ENCODE measurements around the gene RNF2.

Gene RNF2

DNA sequence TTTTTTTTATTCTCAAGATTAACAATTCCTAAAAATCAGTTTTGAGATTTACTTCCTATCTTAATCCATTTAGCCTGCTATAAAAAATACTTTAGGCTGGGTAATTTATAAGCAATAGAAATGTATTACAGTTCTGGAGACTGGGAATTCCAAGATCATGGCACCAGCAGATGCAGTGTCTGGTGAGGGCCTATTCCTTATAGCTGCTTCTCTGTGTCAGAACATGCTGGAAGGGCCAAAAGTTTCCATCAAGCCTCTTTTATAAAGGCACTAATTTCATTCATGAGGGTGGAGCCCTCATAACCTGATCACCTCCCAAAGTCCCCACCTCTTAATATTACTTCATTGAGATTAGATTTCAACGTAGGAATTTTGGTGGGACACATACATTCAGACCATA is 41.7 kb downstream of the RNF2 start:
- H3K27ac ChIP-seq: no peak overlapping the region
- DNase-seq (ENCODE audit: low read depth, low spot score): no peak

DNA sequence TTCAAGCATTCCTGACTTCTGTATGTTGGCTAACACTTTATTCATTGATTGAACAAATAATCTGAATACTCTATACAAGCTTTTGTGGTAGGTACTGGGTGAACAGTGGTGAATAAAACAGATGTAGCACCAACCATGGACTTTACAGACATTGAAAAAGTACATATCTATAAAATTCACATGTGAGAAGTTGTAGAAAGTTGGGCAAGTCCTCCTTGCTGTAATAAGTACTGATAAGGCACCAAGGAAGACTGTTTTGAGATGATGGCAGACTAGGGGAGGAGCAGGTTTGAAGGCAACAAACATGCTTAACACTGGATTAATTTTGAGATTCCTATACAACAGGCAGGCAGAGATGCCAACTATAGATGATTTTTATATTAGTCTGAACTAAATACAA is 42.4 kb downstream of the RNF2 start:
- DNase-seq (ENCODE audit: low read depth, low spot score): no peak
- no peak overlapping the region for H3K27ac ChIP-seq

DNA sequence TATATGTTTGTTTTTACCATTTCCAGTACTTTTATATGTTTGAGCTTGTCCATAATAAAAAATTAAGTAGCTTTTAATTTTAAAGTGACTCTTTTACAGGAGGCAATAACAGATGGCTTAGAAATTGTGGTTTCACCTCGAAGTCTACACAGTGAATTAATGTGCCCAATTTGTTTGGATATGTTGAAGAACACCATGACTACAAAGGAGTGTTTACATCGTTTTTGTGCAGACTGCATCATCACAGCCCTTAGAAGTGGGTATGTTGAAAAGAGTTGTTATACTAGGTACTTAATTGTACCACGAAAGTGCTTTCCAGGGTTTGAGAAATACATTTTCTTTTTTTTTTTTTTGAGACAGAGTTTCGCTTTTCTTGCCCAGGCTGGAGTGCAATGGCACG is 46.1 kb downstream of the RNF2 start:
- DNase-seq (ENCODE audit: low read depth, low spot score): no peak
- no peak overlapping the region for H3K27ac ChIP-seq

DNA sequence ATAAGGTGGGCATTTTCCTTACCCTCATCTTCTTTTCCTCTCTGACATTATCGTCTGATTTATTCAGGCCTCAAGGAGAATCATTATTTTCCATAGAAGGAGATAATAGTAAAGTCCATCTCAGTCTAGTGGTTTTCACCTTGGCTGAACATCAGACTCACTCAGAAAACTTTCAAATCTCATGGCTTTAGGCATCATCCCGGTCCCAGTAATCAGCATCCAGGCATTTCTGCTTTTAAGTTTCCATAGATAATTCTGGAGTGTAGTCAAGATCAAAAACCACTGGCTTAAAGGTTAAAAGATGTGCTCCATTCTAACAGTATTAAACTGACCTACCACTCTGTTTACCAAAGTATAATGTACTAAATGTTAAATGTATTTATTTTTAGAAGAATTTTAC is 49.4 kb downstream of the RNF2 start:
- no peak overlapping the region for H3K27ac ChIP-seq
- no peak for DNase-seq (ENCODE audit: low read depth, low spot score)

DNA sequence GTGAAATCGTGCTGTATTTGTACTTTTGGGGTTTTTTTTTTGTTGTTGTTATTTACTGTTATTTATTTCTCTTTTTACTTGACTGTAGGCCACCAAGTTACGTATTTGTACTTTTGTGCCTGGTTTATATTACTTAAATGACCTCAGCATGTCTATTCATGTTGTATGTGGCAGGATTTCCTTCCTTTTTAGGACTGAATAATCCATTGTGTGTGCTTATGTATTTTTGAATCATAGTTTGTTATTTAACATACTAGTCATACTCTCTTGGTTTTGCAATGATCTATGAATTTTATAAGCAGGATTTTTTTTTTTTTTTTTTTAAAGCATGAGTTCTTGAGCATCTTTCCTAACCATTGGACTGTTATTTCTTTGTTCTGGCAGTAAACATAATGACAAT is 51.2 kb downstream of the RNF2 start:
- peak overlapping the region; percentile 76 for H3K27ac ChIP-seq
- peak; percentile 57 for DNase-seq (ENCODE audit: low read depth, low spot score)

DNA sequence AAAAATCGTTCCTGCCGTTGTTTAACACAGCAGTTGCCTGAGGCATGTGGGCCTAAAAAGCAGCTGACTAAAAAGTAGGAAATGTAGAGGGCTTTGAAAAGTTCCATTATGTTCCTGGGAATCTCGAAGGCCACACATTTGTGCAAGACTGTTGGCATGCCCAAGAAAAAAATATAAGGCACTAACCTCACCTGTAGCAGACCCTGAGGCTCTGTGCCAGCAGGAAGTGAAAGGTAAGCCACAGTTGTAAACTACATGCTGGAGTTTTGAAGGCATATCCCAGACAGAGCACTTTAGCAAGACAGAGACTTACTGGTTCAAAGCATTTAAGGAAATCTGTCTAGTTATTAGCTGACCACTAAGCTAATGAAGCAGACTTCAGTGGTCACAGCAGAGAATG is 58.7 kb downstream of the RNF2 start:
- no peak for DNase-seq (ENCODE audit: low read depth, low spot score)
- no peak overlapping the region for H3K27ac ChIP-seq

DNA sequence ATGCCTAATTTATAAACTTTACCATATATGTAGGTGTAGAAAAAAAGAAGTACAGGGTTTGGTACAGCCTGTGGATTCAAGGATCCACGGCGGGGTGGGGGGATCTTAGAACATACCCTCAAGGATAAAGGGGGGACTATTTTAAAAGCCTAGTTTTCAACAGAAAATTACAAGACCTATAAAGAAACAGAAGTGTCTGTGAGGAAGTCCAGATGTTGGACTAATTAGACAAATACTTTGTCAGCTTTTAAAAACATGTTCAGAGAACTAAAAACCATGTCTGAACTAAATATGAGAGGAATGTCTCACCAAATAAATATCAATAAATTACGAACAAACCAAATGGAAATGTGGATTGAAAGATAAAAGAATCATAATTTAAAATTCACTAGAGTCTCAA is 59.8 kb downstream of the RNF2 start:
- DNase-seq (ENCODE audit: low read depth, low spot score): no peak

DNA sequence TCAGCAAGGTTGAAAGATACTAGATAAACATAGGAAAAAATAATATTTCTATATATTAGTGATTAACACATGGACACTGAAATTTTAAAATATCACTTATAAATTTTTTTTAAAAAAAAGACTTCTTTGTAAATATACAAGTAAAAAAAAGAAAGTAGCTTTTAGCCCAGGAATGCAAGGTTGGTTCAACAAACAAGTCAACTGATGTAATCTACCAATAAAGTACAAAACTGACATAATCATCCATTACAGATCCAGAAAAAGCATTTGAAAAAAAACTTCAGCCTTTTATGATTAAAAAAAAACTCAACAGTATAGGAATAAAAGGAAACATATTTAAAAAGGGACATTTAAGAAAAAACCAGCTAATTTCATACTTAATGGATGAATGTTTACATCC is 63.0 kb downstream of the RNF2 start:
- H3K27ac ChIP-seq: no peak overlapping the region
- no peak for DNase-seq (ENCODE audit: low read depth, low spot score)

More for the DNA sequence above, 59.8 kb downstream of the RNF2 start:
- no peak overlapping the region for H3K27ac ChIP-seq

DNA sequence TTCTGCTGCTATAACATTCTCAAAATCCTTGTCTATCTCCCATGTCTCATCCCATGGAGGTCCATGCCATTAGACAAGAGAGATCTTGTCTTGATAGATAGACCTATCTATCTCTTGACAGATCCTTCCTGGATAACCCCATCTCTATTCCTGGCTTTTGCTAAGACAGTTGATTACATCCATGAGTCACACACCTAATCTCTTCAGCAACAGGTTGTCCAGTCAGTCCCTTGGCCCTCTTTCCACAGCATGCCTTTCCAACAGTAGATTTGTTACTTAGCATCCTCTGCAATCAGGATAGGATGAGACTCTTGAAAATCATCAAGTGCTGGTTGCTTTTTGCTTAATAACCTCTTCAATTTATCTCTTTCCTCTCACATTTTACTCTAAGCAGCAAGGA is 64.8 kb downstream of the RNF2 start:
- no peak for DNase-seq (ENCODE audit: low read depth, low spot score)
- H3K27ac ChIP-seq: no peak overlapping the region

DNA sequence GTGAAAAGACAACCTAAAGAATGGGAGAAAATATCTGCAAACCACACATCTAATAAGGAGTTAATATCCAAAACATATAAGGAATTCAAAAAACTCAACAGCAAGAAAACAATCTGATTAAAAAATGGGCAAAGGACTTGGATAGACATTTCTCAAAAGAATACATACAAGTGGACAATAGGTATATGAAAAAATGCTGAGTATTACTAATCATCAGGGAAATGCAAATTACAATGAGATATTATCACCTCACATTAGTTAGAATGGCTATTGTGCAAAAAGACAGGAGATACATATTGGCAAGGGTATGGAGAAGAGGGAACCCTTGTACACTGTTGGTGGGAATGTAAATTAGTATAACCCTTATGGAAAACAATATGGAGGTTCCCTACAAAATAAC is 66.5 kb downstream of the RNF2 start:
- no peak overlapping the region for H3K27ac ChIP-seq
- no peak for DNase-seq (ENCODE audit: low read depth, low spot score)

DNA sequence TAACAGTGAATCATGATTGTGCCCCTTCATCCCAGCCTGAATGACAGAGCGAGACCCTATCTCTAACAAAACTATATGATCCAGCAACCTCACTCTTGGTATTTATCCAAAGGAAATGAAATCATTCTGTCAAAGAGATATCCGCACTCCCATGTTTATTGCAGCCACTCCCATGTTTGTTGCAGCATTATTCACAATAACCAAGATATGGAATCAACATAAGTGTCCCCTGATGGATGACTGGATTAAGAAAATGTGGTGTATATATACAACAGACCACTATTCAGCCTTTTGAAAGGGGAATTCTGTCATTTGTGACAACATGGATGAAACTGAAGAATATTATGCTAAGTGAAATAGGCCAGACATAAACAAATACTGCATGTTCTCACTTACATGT is 67.0 kb downstream of the RNF2 start:
- no peak for DNase-seq (ENCODE audit: low read depth, low spot score)
- H3K27ac ChIP-seq: no peak overlapping the region

DNA sequence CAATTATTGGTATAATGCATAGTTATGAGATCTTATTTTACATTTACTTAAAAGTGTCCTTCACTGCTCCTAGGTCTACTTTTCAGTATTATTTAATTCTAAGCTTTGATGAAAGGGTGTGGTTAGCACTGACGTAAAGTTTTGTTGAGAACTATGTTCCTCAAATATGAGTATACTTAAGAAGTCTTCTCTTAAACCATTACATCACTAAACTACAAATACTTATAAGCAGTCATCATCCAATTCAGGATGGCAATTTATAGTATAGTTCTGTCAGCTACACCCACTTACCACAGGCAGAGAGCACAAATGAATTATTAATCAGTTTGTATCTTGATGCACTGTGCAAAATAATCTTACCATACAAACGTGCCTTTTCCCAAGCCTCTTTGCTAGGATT is 84.3 kb downstream of the RNF2 start:
- no peak for DNase-seq (ENCODE audit: low read depth, low spot score)
- no peak overlapping the region for H3K27ac ChIP-seq

DNA sequence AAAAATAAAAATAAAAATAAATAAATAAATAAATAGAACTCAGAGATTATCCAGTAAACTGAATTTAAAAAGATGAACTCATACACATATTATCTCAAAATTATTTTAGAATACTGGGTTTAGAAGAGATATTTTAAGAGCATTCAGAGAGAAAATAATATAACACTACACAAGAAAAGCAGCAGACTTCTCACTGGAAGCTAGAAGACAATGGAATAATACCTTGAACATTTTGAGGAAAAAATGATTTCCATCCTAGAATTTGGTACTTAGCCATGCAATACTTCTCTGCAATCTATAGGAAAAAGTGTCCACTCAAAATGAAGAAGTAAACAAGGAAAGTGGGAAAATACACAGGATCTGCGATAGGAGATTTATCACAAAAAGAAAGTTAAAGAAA is 87.2 kb downstream of the RNF2 start:
- no peak for DNase-seq (ENCODE audit: low read depth, low spot score)
- H3K27ac ChIP-seq: no peak overlapping the region

DNA sequence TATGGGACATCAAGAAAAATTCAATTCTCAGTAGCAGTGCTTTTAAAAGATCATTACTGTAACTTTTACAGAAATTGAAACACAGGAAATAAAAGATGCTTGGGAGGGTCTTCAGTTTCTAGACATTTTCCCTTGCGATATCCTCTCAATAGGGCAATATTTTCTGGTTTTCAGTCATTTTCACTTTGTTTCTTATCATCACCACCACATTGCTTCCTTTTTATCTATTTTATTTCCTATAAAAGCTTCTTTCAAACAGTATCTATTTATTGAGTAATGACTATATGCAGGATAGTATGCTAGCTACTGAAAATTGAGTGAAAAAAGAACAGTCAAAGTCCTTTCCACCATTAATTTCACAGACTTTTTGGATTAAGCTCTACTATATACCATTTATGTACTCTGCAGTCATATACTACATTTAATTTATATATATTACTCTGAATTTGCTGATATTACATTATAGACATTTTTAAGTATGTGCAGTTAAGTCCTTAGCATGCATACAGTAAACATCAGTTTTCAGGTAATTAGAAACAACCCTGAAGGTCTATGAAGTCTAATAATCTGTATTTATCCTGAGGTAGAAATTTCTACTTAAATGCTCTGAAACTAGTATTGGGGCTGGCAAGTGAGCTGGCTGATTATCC is 92.7 kb downstream of the RNF2 start:
- DNase-seq (ENCODE audit: low read depth, low spot score): no peak
- H3K27ac ChIP-seq: no peak overlapping the region

DNA sequence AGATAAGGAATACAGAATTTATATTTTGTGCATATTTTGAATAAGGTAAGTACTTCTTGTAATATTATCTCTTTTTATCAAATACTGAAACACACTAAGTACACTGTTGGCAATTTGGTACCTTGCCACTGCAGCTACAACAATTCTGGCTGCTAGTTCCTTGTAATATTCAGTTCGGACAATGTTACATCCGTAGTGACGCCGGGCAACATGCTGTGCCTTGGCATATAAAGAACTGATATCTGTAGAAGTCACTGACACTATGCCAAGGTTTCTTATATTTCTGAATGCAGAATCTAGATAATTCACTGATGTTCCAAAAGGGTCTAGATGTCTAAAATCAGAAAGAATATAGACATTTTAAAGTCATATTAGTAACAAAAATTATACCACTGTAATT is 93.9 kb downstream of the RNF2 start:
- H3K27ac ChIP-seq: no peak overlapping the region
- no peak for DNase-seq (ENCODE audit: low read depth, low spot score)

DNA sequence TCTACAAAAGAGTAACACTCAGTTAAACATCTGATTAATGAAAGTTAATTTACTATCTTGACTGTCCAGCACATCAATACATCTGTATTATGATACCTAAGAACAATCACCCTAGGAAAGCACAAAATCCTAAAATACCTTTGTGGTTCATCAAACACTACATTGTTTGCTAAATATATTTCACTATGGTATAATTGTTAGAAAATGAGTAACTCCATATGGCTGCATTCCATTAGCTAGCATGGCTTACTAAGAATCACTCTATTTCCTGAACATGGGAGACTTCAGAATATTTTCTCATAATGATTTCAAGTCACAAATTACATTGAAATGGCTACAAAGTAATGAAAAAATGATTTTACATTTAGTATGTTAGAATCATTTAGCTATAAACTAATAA is 98.9 kb downstream of the RNF2 start:
- DNase-seq (ENCODE audit: low read depth, low spot score): no peak
- H3K27ac ChIP-seq: peak overlapping the region; percentile 13

DNA sequence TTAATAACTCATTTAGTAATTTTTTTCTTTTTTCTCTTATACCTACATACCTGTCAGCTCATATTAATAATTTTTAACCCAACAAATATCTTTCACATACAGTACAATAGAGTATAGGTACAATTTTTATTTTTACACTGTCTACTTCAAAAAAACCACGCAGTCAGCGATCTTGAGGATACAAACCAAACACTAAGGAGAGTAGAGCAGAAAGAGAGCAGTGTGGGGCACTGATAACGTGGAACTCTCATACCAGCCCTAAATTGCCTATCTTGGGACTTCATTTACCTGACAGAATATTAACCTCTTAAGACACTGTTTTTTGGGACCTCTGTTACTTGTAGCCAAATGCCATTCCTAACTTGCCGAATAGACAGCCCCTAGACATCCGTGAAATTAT is 105.9 kb downstream of the RNF2 start:
- no peak overlapping the region for H3K27ac ChIP-seq
- no peak for DNase-seq (ENCODE audit: low read depth, low spot score)
